T-cell (primary cell): Measurements from ENCODE around the gene FSHR. TPM values are rescaled to one million over a fixed set of nuclear protein-coding genes. Genes with fewer than 3 reads are reported as not detected.

Experiments
- ATAC-seq, 4 experiments: fragments of 200-7000 bp in 3 of 4; fragments of 150-1000 bp in 1 of 4; cut with Tn5 transposase; replicated peaks in 1 of 4; 1 replicate in 3 of 4; 2 replicates in 1 of 4; pipeline ENCODE4 v1.10.0; 2021; ENCODE audit warnings: moderate library complexity in 3 of 4, mild to moderate bottlenecking in 2 of 4, moderate number of reproducible peaks in 1 of 4
- CTCF ChIA-PET, 2 donors: fragments of 300-600 bp; sonication (Branson Sonifier 250); formaldehyde crosslinking; loops; one replicate each; lab custom pipeline; 2022; ENCODE audit warnings: antibody characterized with exemption in 2 of 2; lab: Charles Lee
- POLR2A ChIA-PET, 2 donors: fragments of 300-600 bp; sonication (Branson Sonifier 250); formaldehyde crosslinking; loops; one replicate each; lab custom pipeline; 2022; ENCODE audit warnings: antibody characterized with exemption in 2 of 2; lab: Charles Lee
- DNase-seq, 35 experiments: peaks; one replicate each; pipeline versions ENCODE4 v3.0.0 to v3.0.0-alpha.2; 2013 to 2023
- H3K27ac ChIP-seq: one replicate; pipeline ENCODE4 v1.5.1; 2013; ENCODE audit warnings: low read length
- H3K27me3 ChIP-seq, 2 experiments: replicated peaks in 1 of 2; 1 replicate in 1 of 2; 2 replicates in 1 of 2; pipeline versions ENCODE4 v1.6.1 to v1.7.0; 2013; ENCODE audit warnings: low read length in 1 of 2, mixed read lengths in 1 of 2; ENCODE audit not compliant: control insufficient read depth in 2 of 2, insufficient read depth in 2 of 2; ENCODE audit errors: extremely low read depth in 1 of 2
- H3K36me3 ChIP-seq, 2 donors: 1 replicate in 1 of 2; 2 replicates in 1 of 2; pipeline versions ENCODE4 v1.6.1 to v1.7.0; 2013; ENCODE audit warnings: low read length in 1 of 2; ENCODE audit not compliant: control insufficient read depth in 2 of 2, insufficient read depth in 1 of 2; ENCODE audit errors: extremely low read depth in 1 of 2
- H3K4me1 ChIP-seq, 2 experiments: 1 replicate in 1 of 2; 2 replicates in 1 of 2; pipeline versions ENCODE4 v1.6.1 to v1.7.0; 2013; ENCODE audit warnings: low read length in 2 of 2, mixed read lengths in 1 of 2; ENCODE audit not compliant: insufficient read depth in 2 of 2, control insufficient read depth in 1 of 2; ENCODE audit errors: extremely low read depth in 1 of 2
- H3K4me3 ChIP-seq, 2 donors: 1 replicate in 1 of 2; 2 replicates in 1 of 2; pipeline versions ENCODE4 v1.5.1 to v1.7.0; 2013; ENCODE audit warnings: mild to moderate bottlenecking in 2 of 2, low read length in 1 of 2, moderate library complexity in 1 of 2; ENCODE audit not compliant: control insufficient read depth in 1 of 2; ENCODE audit errors: extremely low read depth in 1 of 2
- H3K9me3 ChIP-seq: 2 replicates; pipeline ENCODE4 v1.7.0; 2013
- H3K27ac Mint-ChIP-seq, 2 donors: one replicate each; pipeline ENCODE4 v1.8.0; 2020 to 2021; ENCODE audit warnings: mild to moderate bottlenecking in 2 of 2, mixed read lengths in 2 of 2
- H3K27me3 Mint-ChIP-seq, 2 donors: one replicate each; pipeline ENCODE4 v1.8.0; 2021 to 2022; ENCODE audit warnings: mixed read lengths in 2 of 2
- H3K36me3 Mint-ChIP-seq: one replicate; pipeline ENCODE4 v1.8.0; 2021; ENCODE audit warnings: mixed read lengths
- H3K4me1 Mint-ChIP-seq, 3 donors: one replicate each; pipeline ENCODE4 v1.8.0; 2020 to 2022; ENCODE audit warnings: mixed read lengths in 3 of 3, mild to moderate bottlenecking in 1 of 3
- H3K4me3 Mint-ChIP-seq, 3 donors: one replicate each; pipeline ENCODE4 v1.8.0; 2020 to 2022; ENCODE audit warnings: mild to moderate bottlenecking in 3 of 3, mixed read lengths in 3 of 3, moderate library complexity in 3 of 3
- H3K9me3 Mint-ChIP-seq, 3 donors: one replicate each; pipeline ENCODE4 v1.8.0; 2020 to 2022; ENCODE audit warnings: mixed read lengths in 3 of 3
- WGBS: methylation state at CpG from one replicate; pipeline ENCODE4 v1.1.5; 2013; ENCODE audit warnings: missing lambda C conversion rate; ENCODE audit not compliant: insufficient coverage; 5-methylcytosine and 5-hydroxymethylcytosine counted together
- total RNA-seq, 35 experiments: library from RNA in 6 of 35; stranded (reverse) in 6 of 35; fragments of 120-200 nt in 1 of 35; gene quantifications; one replicate each; pipeline versions ENCODE4 v1.2.1 to v1.2.4 and lab custom pipeline; 2013 to 2026

Gene FSHR
- total RNA-seq, 5 donors from 2014 or later (not counting 1 experiment from before 2014, with no cell fraction given): not detected

GRCh38 chr2:49108436-49108835 lies 45.9 kb downstream of the FSHR start:
- Mint-ChIP-seq H3K4me1 (no peaks in the 10 kb centered on the region), H3K36me3 (no peaks in the 10 kb centered on the region), H3K27ac (no peak overlapping the region), H3K27me3 (no peaks in the 10 kb centered on the region), H3K4me3 (no peak overlapping the region), H3K9me3 (peaks cover 0 to 8% (median 8%) of the 10 kb centered on the region in 3 donors)
- WGBS: 67% methylated on average over 1 of the region's 3 CpGs
- H3K9me3 ChIP-seq: no peaks in the 10 kb centered on the region
- H3K27me3 ChIP-seq: no peaks in the 10 kb centered on the region
- H3K27ac ChIP-seq: no peak overlapping the region
- ChIA-PET POLR2A (no interaction called here), CTCF (no interaction called here)
- no peak for DNase-seq
- H3K4me1 ChIP-seq: no peaks in the 10 kb centered on the region
- ATAC-seq: no peak
- no peak overlapping the region for H3K4me3 ChIP-seq
- no peaks in the 10 kb centered on the region for H3K36me3 ChIP-seq

- no peaks in the 10 kb centered on the region for H3K27me3 Mint-ChIP-seq
- H3K36me3 Mint-ChIP-seq: no peaks in the 10 kb centered on the region
- Histone ChIP-seq H3K4me1 (no peaks in the 10 kb centered on the region), H3K36me3 (no peaks in the 10 kb centered on the region), H3K4me3 (no peak overlapping the region), H3K27me3 (no peaks in the 10 kb centered on the region), H3K27ac (no peak overlapping the region), H3K9me3 (no peaks in the 10 kb centered on the region)
- POLR2A ChIA-PET: no interaction called here
- ATAC-seq (no peak), DNase-seq (no peak)
- no peak overlapping the region for H3K27ac Mint-ChIP-seq
- CTCF ChIA-PET: no interaction called here
- no CpG with 5 or more reads among the region's 2 CpGs for WGBS
- H3K4me1 Mint-ChIP-seq: no peaks in the 10 kb centered on the region
- H3K4me3 Mint-ChIP-seq: no peak overlapping the region
- peaks cover 0 to 12% (median 8%) of the 10 kb centered on the region in 3 donors for H3K9me3 Mint-ChIP-seq
Measured at GRCh38 chr2:49105506-49105905, 48.8 kb downstream of the FSHR start.

GRCh38 chr2:49102146-49102545 lies 52.2 kb downstream of the FSHR start:
- H3K9me3 ChIP-seq: no peaks in the 10 kb centered on the region
- no peak overlapping the region for H3K4me3 Mint-ChIP-seq
- no peaks in the 10 kb centered on the region for H3K36me3 ChIP-seq
- H3K4me1 ChIP-seq: no peaks in the 10 kb centered on the region
- no peaks in the 10 kb centered on the region for H3K27me3 ChIP-seq
- ChIA-PET CTCF (no interaction called here), POLR2A (no interaction called here)
- no peak overlapping the region for H3K4me3 ChIP-seq
- ATAC-seq (no peak), DNase-seq (no peak)
- H3K4me1 Mint-ChIP-seq: no peaks in the 10 kb centered on the region
- no peaks in the 10 kb centered on the region for H3K27me3 Mint-ChIP-seq
- H3K27ac Mint-ChIP-seq: no peak overlapping the region
- H3K9me3 Mint-ChIP-seq: peaks cover 0 to 10% (median 5%) of the 10 kb centered on the region in 3 donors
- no peak overlapping the region for H3K27ac ChIP-seq
- H3K36me3 Mint-ChIP-seq: no peaks in the 10 kb centered on the region
- 50% methylated on average over 1 of the region's 1 CpG for WGBS

DNA sequence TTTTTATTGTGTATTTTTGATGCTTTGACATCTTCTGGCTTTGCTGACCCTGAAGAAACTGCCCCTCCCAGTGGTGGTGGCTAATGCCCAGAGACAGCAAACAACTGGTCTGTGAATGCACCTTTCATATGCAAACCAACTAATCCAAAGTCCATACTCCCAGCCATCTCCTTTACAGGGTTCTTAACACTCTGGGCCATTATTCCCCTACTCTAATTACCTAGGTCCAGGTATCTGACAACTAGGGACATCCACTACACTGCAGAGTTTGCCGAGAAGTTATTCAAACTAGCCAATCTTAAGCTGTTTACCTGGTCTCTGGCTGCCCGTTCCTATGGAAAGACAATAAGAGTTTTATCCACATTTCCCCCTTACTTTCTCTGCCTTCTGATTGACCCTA lies 73.6 kb downstream of the FSHR start:
- Histone ChIP-seq H3K27me3 (no peaks in the 10 kb centered on the region), H3K36me3 (no peaks in the 10 kb centered on the region), H3K9me3 (no peaks in the 10 kb centered on the region), H3K4me3 (no peak overlapping the region), H3K4me1 (no peaks in the 10 kb centered on the region), H3K27ac (no peak overlapping the region)
- Mint-ChIP-seq H3K9me3 (peaks cover 0 to 10% (median 6%) of the 10 kb centered on the region in 3 donors), H3K36me3 (no peaks in the 10 kb centered on the region), H3K4me3 (no peak overlapping the region), H3K4me1 (no peaks in the 10 kb centered on the region), H3K27me3 (no peaks in the 10 kb centered on the region), H3K27ac (no peak overlapping the region)
- ATAC-seq (no peak), DNase-seq (no peak)
- POLR2A ChIA-PET: no interaction called here
- 57% methylated on average over 1 of the region's 2 CpGs for whole genome bisulfite sequencing
- CTCF ChIA-PET: no interaction called here

GRCh38 chr2:49070716-49071115 lies 83.6 kb downstream of the FSHR start:
- CTCF ChIA-PET: no interaction called here

GRCh38 chr2:49069829-49070228 lies 84.5 kb downstream of the FSHR start:
- no peaks in the 10 kb centered on the region for H3K4me1 ChIP-seq
- no peaks in the 10 kb centered on the region for H3K4me1 Mint-ChIP-seq
- H3K9me3 Mint-ChIP-seq: peaks cover 0 to 10% (median 8%) of the 10 kb centered on the region in 3 donors
- CTCF ChIA-PET: interaction anchor here in 1 of 2 donors (0.7 kb wide), 1 partner anchor 1602 kb away, joined by 3 read pairs; no protein-coding TSS in a partner anchor
- H3K27ac ChIP-seq: no peak overlapping the region
- no peak overlapping the region for H3K4me3 ChIP-seq
- no CpG with 5 or more reads among the region's 1 CpG for WGBS
- H3K9me3 ChIP-seq: no peaks in the 10 kb centered on the region
- no peak overlapping the region for H3K4me3 Mint-ChIP-seq
- ATAC-seq (no peak), DNase-seq (no peak)
- POLR2A ChIA-PET: no interaction called here
- H3K27me3 ChIP-seq: no peaks in the 10 kb centered on the region
- no peaks in the 10 kb centered on the region for H3K36me3 Mint-ChIP-seq
- no peaks in the 10 kb centered on the region for H3K36me3 ChIP-seq
- no peak overlapping the region for H3K27ac Mint-ChIP-seq
- H3K27me3 Mint-ChIP-seq: no peaks in the 10 kb centered on the region

More at GRCh38 chr2:49070716-49071115, 83.6 kb downstream of the FSHR start:
- H3K36me3 Mint-ChIP-seq: no peaks in the 10 kb centered on the region
- no peak overlapping the region for H3K4me3 ChIP-seq
- peaks cover 0 to 10% (median 8%) of the 10 kb centered on the region in 3 donors for H3K9me3 Mint-ChIP-seq
- no CpG with 5 or more reads among the region's 2 CpGs for WGBS
- no peaks in the 10 kb centered on the region for H3K4me1 Mint-ChIP-seq
- H3K27ac ChIP-seq: no peak overlapping the region
- no peak overlapping the region for H3K27ac Mint-ChIP-seq
- H3K36me3 ChIP-seq: no peaks in the 10 kb centered on the region
- POLR2A ChIA-PET: no interaction called here
- no peak overlapping the region for H3K4me3 Mint-ChIP-seq
- no peaks in the 10 kb centered on the region for H3K27me3 ChIP-seq
- no peaks in the 10 kb centered on the region for H3K9me3 ChIP-seq
- H3K4me1 ChIP-seq: no peaks in the 10 kb centered on the region
- no peaks in the 10 kb centered on the region for H3K27me3 Mint-ChIP-seq
- no peak for DNase-seq
- ATAC-seq: no peak

DNA sequence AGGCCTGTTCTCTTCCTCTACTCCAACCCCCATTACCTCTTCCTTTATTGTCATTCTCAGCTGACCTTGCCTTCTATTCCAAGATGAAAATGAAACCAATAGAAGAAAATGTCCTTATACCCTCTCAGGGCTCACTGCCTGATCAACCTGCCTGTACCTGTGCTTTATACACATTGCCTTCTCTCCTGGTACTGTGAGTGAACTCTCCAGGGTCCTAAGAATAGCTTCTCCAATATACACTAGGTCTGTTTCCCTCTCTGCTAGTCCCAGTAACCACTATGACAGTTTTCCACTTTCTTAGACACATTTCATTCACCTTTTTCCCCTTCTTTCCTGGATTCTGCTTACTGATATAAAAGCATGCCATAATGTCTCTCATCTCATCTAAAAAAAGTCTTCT lies 85.7 kb downstream of the FSHR start:
- H3K4me1 Mint-ChIP-seq: no peaks in the 10 kb centered on the region
- Histone ChIP-seq H3K27me3 (no peaks in the 10 kb centered on the region), H3K9me3 (no peaks in the 10 kb centered on the region), H3K4me1 (no peaks in the 10 kb centered on the region), H3K27ac (no peak overlapping the region), H3K36me3 (no peaks in the 10 kb centered on the region), H3K4me3 (no peak overlapping the region)
- ChIA-PET POLR2A (no interaction called here), CTCF (no interaction called here)
- ATAC-seq: no peak
- no peak overlapping the region for H3K27ac Mint-ChIP-seq
- H3K27me3 Mint-ChIP-seq: no peaks in the 10 kb centered on the region
- no peak for DNase-seq
- no peak overlapping the region for H3K4me3 Mint-ChIP-seq
- H3K36me3 Mint-ChIP-seq: no peaks in the 10 kb centered on the region
- peaks cover 0 to 10% (median 2%) of the 10 kb centered on the region in 3 donors for H3K9me3 Mint-ChIP-seq
